HEK293 (cell line): ENCODE data around the gene ARMH3.

Experiments used
- CTCF ChIA-PET: fragments of 350-600 bp; formaldehyde crosslinking; extraction: SDS; loops from one replicate; lab custom pipeline; 2021; ENCODE audit warnings: antibody characterized with exemption; lab: Yijun Ruan, JAX
- POLR2A ChIA-PET: fragments of 300-600 bp; formaldehyde crosslinking; extraction: SDS; loops from one replicate; lab custom pipeline; 2020; ENCODE audit warnings: antibody characterized with exemption, inconsistent platforms; lab: Yijun Ruan, JAX
- H3K27ac ChIP-seq: fragments of 200-500 bp; sonication (Bioruptor generic); 2 replicates; pipeline ENCODE4 v1.5.1; 2014; ENCODE audit warnings: low read depth, low read length, control low read depth, inconsistent platforms; ENCODE audit errors: extremely low read depth
- H3K36me3 ChIP-seq, 2 experiments: fragments of 200-500 bp in 1 of 2; sonication (Bioruptor generic) in 1 of 2; 1 replicate in 1 of 2; 2 replicates in 1 of 2; pipeline ENCODE4 v1.5.1; 2014 to 2017; ENCODE audit warnings: inconsistent platforms in 2 of 2, low read length in 2 of 2; ENCODE audit not compliant: control insufficient read depth in 2 of 2, insufficient read depth in 1 of 2
- H3K4me1 ChIP-seq: fragments of 200-500 bp; sonication (Bioruptor generic); 2 replicates; pipeline ENCODE4 v1.5.1; 2014; ENCODE audit warnings: mild to moderate bottlenecking, low read length, inconsistent platforms; ENCODE audit not compliant: control insufficient read depth, insufficient read depth
- H3K4me3 ChIP-seq: 2 replicates; pipeline ENCODE4 v1.5.1; 2011; ENCODE audit warnings: low read depth, mild to moderate bottlenecking, control low read depth, low read length, moderate library complexity
- H3K9me3 ChIP-seq: fragments of 200-500 bp; sonication (Bioruptor generic); 2 replicates; pipeline ENCODE4 v1.5.1; 2014; ENCODE audit warnings: low read depth, low read length, inconsistent platforms; ENCODE audit not compliant: control insufficient read depth, insufficient read depth
- MEIS1 ChIP-seq: sonication (generic); formaldehyde crosslinking; IDR thresholded peaks from 2 replicates; pipeline ENCODE4 v1.8.1; 2022; ENCODE audit warnings: missing genetic modification reagents, mild to moderate bottlenecking, borderline replicate concordance
- RBAK ChIP-seq: fragments of 450-650 bp; formaldehyde crosslinking; IDR thresholded peaks from 2 replicates; pipeline ENCODE4 v1.5.1; 2016; ENCODE audit warnings: missing biosample characterization, missing genetic modification characterization
- SCRT1 ChIP-seq: fragments of 450-650 bp; formaldehyde crosslinking; IDR thresholded peaks from 2 replicates; pipeline ENCODE4 v1.5.1; 2016; ENCODE audit warnings: missing biosample characterization, missing genetic modification characterization, borderline replicate concordance
- TCF7L2 ChIP-seq: IDR thresholded peaks from 2 replicates; pipeline ENCODE4 v1.6.1; 2011; ENCODE audit warnings: low read depth, mild to moderate bottlenecking, inconsistent platforms, low read length, moderate library complexity, borderline replicate concordance
- ZBTB21 ChIP-seq: fragments of 450-650 bp; formaldehyde crosslinking; IDR thresholded peaks from 2 replicates; pipeline ENCODE4 v1.5.1; 2017; ENCODE audit warnings: missing biosample characterization, missing genetic modification characterization
- ZFP37 ChIP-seq: fragments of 450-650 bp; formaldehyde crosslinking; IDR thresholded peaks from 2 replicates; pipeline ENCODE4 v1.5.1; 2016; ENCODE audit warnings: missing biosample characterization, missing genetic modification characterization
- ZIC2 ChIP-seq: fragments of 450-650 bp; formaldehyde crosslinking; IDR thresholded peaks from 2 replicates; pipeline ENCODE4 v1.5.1; 2016; ENCODE audit warnings: missing biosample characterization, missing genetic modification characterization
- ZNF184 ChIP-seq: fragments of 450-650 bp; IDR thresholded peaks from 2 replicates; pipeline ENCODE4 v1.5.1; 2018; ENCODE audit warnings: missing biosample characterization, mild to moderate bottlenecking, missing genetic modification characterization
- ZNF211 ChIP-seq: fragments of 450-650 bp; formaldehyde crosslinking; IDR thresholded peaks from 2 replicates; pipeline ENCODE4 v1.5.1; 2016; ENCODE audit warnings: low read depth, missing biosample characterization, missing genetic modification characterization
- ZNF23 ChIP-seq: fragments of 450-650 bp; formaldehyde crosslinking; IDR thresholded peaks from 2 replicates; pipeline ENCODE4 v1.5.1; 2016; ENCODE audit warnings: missing biosample characterization, missing genetic modification characterization, borderline replicate concordance
- ZNF350 ChIP-seq: fragments of 450-650 bp; formaldehyde crosslinking; IDR thresholded peaks from 2 replicates; pipeline ENCODE4 v1.5.0; 2017; ENCODE audit warnings: missing biosample characterization, mild to moderate bottlenecking, missing genetic modification characterization
- ZNF366 ChIP-seq: fragments of 450-650 bp; formaldehyde crosslinking; conservative IDR thresholded peaks from 2 replicates; pipeline ENCODE4 v1.5.1; 2016; ENCODE audit warnings: missing biosample characterization, missing genetic modification characterization
- ZNF391 ChIP-seq: fragments of 450-650 bp; formaldehyde crosslinking; IDR thresholded peaks from 2 replicates; pipeline ENCODE4 v1.5.1; 2016; ENCODE audit warnings: low read depth, missing biosample characterization, missing genetic modification characterization, borderline replicate concordance
- ZNF529 ChIP-seq: fragments of 450-650 bp; formaldehyde crosslinking; IDR thresholded peaks from 2 replicates; pipeline ENCODE4 v1.5.1; 2017; ENCODE audit warnings: missing genetic modification characterization, missing biosample characterization; ENCODE audit not compliant: insufficient replicate concordance
- ZNF530 ChIP-seq: fragments of 450-650 bp; formaldehyde crosslinking; IDR thresholded peaks from 2 replicates; pipeline ENCODE4 v1.5.1; 2016; ENCODE audit warnings: low read depth, missing biosample characterization, missing genetic modification characterization
- ZNF561 ChIP-seq: fragments of 450-650 bp; IDR thresholded peaks from 2 replicates; pipeline ENCODE4 v1.5.1; 2018; ENCODE audit warnings: missing biosample characterization, missing genetic modification characterization, borderline replicate concordance
- ZNF610 ChIP-seq: fragments of 450-650 bp; formaldehyde crosslinking; IDR thresholded peaks from 2 replicates; pipeline ENCODE4 v1.5.1; 2016; ENCODE audit warnings: missing biosample characterization, missing genetic modification characterization, borderline replicate concordance
- ZSCAN16 ChIP-seq: fragments of 450-650 bp; formaldehyde crosslinking; IDR thresholded peaks from 2 replicates; pipeline ENCODE4 v1.5.1; 2016; ENCODE audit warnings: missing biosample characterization, missing genetic modification characterization
- TF ChIP-seq, protein P1 (sequence below): fragments of 450-650 bp; formaldehyde crosslinking; IDR thresholded peaks from 2 replicates; pipeline ENCODE4 v1.5.1; 2016; ENCODE audit warnings: missing biosample characterization, missing genetic modification characterization, low read depth
- TF ChIP-seq, protein P2 (sequence below): fragments of 450-650 bp; formaldehyde crosslinking; IDR thresholded peaks from 2 replicates; pipeline ENCODE4 v1.5.1; 2016; ENCODE audit warnings: missing biosample characterization, missing genetic modification characterization
- TF ChIP-seq, protein P3 (sequence below): fragments of 450-650 bp; formaldehyde crosslinking; IDR thresholded peaks from 2 replicates; pipeline ENCODE4 v1.5.1; 2016; ENCODE audit warnings: missing biosample characterization, missing genetic modification characterization
- TF ChIP-seq, protein P4 (sequence below): fragments of 450-650 bp; formaldehyde crosslinking; IDR thresholded peaks from 2 replicates; pipeline ENCODE4; 2016; ENCODE audit warnings: missing biosample characterization, missing genetic modification characterization

ARMH3 gene

DNA sequence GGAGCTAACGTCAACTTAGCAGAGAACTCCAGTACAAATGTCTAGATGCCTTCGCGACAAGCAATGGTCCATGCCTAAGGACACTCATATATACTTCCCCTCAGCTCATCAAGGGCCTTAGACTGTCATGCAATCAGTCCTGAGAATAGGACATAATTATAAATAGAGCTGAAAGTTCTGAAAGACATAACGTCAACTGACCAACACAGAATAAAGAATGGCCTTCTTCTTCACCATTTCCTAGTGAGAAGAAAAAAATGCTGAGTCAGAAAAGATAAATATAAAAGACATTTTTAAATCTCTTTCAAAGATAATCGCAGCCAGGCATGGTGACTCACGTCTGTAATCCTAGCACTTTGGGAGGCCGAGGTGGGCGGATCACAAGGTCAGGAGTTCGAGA is 83.2 kb downstream of the ARMH3 start (continued):
- TF ChIP-seq ZNF184 (tag by site-specific recombination) = no peak
- TF ChIP-seq, protein P1, sequence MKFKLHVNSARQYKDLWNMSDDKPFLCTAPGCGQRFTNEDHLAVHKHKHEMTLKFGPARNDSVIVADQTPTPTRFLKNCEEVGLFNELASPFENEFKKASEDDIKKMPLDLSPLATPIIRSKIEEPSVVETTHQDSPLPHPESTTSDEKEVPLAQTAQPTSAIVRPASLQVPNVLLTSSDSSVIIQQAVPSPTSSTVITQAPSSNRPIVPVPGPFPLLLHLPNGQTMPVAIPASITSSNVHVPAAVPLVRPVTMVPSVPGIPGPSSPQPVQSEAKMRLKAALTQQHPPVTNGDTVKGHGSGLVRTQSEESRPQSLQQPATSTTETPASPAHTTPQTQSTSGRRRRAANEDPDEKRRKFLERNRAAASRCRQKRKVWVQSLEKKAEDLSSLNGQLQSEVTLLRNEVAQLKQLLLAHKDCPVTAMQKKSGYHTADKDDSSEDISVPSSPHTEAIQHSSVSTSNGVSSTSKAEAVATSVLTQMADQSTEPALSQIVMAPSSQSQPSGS (tag by site-specific recombination) = no peak
- no peak for TF ChIP-seq ZNF530 (tag by site-specific recombination)
- no peak for TF ChIP-seq ZBTB21
- TF ChIP-seq, protein P2, sequence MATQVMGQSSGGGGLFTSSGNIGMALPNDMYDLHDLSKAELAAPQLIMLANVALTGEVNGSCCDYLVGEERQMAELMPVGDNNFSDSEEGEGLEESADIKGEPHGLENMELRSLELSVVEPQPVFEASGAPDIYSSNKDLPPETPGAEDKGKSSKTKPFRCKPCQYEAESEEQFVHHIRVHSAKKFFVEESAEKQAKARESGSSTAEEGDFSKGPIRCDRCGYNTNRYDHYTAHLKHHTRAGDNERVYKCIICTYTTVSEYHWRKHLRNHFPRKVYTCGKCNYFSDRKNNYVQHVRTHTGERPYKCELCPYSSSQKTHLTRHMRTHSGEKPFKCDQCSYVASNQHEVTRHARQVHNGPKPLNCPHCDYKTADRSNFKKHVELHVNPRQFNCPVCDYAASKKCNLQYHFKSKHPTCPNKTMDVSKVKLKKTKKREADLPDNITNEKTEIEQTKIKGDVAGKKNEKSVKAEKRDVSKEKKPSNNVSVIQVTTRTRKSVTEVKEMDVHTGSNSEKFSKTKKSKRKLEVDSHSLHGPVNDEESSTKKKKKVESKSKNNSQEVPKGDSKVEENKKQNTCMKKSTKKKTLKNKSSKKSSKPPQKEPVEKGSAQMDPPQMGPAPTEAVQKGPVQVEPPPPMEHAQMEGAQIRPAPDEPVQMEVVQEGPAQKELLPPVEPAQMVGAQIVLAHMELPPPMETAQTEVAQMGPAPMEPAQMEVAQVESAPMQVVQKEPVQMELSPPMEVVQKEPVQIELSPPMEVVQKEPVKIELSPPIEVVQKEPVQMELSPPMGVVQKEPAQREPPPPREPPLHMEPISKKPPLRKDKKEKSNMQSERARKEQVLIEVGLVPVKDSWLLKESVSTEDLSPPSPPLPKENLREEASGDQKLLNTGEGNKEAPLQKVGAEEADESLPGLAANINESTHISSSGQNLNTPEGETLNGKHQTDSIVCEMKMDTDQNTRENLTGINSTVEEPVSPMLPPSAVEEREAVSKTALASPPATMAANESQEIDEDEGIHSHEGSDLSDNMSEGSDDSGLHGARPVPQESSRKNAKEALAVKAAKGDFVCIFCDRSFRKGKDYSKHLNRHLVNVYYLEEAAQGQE (tag by site-specific recombination) = no peak

DNA sequence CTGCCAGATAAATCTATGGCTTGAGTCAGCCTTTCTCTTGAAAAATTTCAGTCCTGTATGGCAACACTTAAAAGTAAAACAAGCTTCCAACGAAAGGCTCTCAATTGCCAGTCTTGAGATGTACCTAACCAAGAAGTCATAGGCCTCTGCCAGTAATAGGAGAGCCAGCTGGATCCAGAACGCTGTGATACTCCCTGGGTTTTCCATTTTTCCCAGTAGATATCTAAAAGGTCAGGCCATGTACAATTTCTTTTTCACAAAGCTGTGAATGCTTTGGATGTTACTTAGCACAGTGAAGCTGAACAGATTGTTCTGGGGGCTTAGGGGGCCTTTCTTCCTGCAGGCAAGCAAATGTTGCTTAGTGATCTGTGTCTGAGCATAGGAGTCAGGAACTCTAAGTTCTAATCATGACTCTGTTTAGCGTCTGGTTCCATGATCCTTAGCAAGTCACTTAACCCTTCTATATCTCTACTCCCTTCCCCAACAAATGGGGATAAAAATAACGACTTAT is 86.5 kb downstream of the ARMH3 start:
- Histone ChIP-seq H3K4me3 (no peak overlapping the region), H3K9me3 (no peaks in the 10 kb centered on the region), H3K36me3 (peaks cover 27 to 49% of the 10 kb centered on the region in 2 experiments), H3K27ac (no peak overlapping the region), H3K4me1 (peaks cover 8% of the 10 kb centered on the region)
- POLR2A ChIA-PET = no interaction called here
- CTCF ChIA-PET = interaction anchor here (0.7 to 3.2 kb wide), 5 partner anchors 40 to 800 kb away, joined by 3 to 9 read pairs (median 4); no protein-coding TSS in a partner anchor
- TF ChIP-seq SCRT1 (tag by site-specific recombination) = no peak
- no peak for TF ChIP-seq ZNF391 (tag by site-specific recombination)
- TF ChIP-seq TCF7L2 = no peak
- no peak for TF ChIP-seq ZNF610
- no peak for TF ChIP-seq RBAK (tag by site-specific recombination)
- TF ChIP-seq ZNF211 (tag by site-specific recombination) = no peak
- TF ChIP-seq, all 188 proteins: peak for 0

DNA sequence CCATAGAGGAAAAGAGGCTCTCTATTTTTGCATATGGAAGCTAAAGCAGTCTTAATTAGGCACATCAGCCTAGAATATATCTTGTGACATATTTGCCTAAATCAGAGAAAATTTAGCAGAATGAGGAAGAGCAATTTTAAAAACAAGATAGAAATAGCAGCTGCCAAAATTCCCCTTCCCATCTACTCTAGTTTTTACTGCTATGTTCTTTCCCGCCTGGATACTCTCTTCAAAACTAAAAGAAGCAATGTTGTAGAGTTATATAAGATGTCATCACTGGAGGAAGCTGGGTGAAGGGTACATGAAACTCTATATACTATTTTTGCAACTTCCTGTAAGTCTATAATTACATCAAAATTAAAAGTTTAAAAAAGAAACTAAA is 87.0 kb downstream of the ARMH3 start:
- TF ChIP-seq ZIC2 (tag by site-specific recombination) (no peak), ZNF529 (tag by site-specific recombination) (peak; percentile 47)

DNA sequence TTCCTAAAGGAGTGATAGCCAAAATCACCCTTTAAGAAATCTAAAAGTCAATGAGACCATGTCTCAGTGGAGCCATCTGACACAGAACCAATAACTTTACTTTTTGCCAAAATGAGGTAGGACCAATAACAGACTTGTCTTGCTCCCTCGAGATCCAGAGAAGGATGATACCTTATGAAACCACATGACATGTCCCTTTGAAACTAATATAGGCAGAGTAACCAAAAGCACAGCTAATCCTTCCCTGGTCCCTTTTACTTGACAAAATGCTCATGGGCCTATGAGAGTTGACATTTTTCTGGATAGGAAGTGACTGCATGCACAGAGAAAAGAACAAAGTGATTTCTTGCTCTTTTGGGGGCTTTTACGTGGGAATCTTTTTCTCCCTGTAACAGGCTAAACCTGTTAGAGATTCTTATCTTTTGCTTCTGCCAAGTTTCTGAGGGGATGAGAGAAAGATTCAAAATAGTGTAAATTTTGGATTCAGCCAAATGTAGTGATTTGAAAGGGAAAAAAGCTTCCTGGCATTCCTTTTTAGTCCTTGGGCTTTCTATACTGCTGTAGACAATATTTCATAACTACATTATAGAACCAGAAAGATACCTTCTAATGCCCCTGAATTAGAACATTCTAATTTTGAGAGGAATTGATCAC is 87.6 kb downstream of the ARMH3 start:
- Histone ChIP-seq H3K4me3 (no peak overlapping the region), H3K9me3 (no peaks in the 10 kb centered on the region), H3K4me1 (peaks cover 6% of the 10 kb centered on the region), H3K27ac (no peak overlapping the region), H3K36me3 (peaks cover 25 to 40% of the 10 kb centered on the region in 2 experiments)
- ChIA-PET POLR2A (no interaction called here), CTCF (interaction anchor here (0.6 to 2.3 kb wide), 3 partner anchors 9 to 104 kb away, joined by 3 to 8 read pairs (median 4); no protein-coding TSS in a partner anchor)
- no peak for TF ChIP-seq ZNF23 (tag by site-specific recombination)
- TF ChIP-seq ZNF350 (tag by site-specific recombination) = no peak
- no peak for TF ChIP-seq MEIS1 (CRISPR knock-in tag)
- TF ChIP-seq, protein P3, sequence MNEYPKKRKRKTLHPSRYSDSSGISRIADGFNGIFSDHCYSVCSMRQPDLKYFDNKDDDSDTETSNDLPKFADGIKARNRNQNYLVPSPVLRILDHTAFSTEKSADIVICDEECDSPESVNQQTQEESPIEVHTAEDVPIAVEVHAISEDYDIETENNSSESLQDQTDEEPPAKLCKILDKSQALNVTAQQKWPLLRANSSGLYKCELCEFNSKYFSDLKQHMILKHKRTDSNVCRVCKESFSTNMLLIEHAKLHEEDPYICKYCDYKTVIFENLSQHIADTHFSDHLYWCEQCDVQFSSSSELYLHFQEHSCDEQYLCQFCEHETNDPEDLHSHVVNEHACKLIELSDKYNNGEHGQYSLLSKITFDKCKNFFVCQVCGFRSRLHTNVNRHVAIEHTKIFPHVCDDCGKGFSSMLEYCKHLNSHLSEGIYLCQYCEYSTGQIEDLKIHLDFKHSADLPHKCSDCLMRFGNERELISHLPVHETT (tag by site-specific recombination) = no peak
- TF ChIP-seq ZBTB21 = no peak
- no peak for TF ChIP-seq ZNF561
- no peak for TF ChIP-seq ZFP37 (tag by site-specific recombination)
- TF ChIP-seq, protein P4, sequence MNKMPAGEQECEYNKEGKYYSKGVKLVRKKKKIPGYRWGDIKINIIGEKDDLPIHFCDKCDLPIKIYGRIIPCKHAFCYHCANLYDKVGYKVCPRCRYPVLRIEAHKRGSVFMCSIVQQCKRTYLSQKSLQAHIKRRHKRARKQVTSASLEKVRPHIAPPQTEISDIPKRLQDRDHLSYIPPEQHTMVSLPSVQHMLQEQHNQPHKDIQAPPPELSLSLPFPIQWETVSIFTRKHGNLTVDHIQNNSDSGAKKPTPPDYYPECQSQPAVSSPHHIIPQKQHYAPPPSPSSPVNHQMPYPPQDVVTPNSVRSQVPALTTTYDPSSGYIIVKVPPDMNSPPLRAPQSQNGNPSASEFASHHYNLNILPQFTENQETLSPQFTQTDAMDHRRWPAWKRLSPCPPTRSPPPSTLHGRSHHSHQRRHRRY (tag by site-specific recombination) = no peak
- no peak for TF ChIP-seq ZSCAN16 (tag by site-specific recombination)
- TF ChIP-seq ZNF366 (tag by site-specific recombination) = no peak

More for the DNA sequence above, 87.0 kb downstream of the ARMH3 start:
- no peak overlapping the region for H3K27ac ChIP-seq
- peaks cover 27 to 43% of the 10 kb centered on the region in 2 experiments for H3K36me3 ChIP-seq
- CTCF ChIA-PET = interaction anchor here (0.6 to 2.3 kb wide), 5 partner anchors 10 to 800 kb away, joined by 3 to 8 read pairs (median 3); no protein-coding TSS in a partner anchor
- POLR2A ChIA-PET = no interaction called here
- no peak overlapping the region for H3K4me3 ChIP-seq
- H3K9me3 ChIP-seq = no peaks in the 10 kb centered on the region
- peaks cover 6% of the 10 kb centered on the region for H3K4me1 ChIP-seq
